NCI-H1694 treated with DMSO at 0.1 percent for 48 hours (cell line): ENCODE measurements around the gene MARF1.
"Not testable (repeated sequence)": the region's sequence is repeated elsewhere in the genome, so short reads cannot be mapped to it uniquely, and the experiment has no call there.

Experiments
- DNase-seq: peaks from one replicate; lab custom pipeline; 2025; lab: John Stamatoyannopoulos, UW

Gene MARF1

GRCh38 chr16:15643048-15643945, at the start of gene MARF1:
Gene MARF1 (minus strand): TSS chr16:15643154. CDS start chr16:15639233, 3,921 bp downstream.
- peak; percentile 70 for DNase-seq

- not testable (repeated sequence) for DNase-seq
Measured at GRCh38 chr16:15692508-15692907, 49.6 kb upstream of the MARF1 start.

GRCh38 chr16:15691046-15691445, 48.1 kb upstream of the MARF1 start:
- no peak for DNase-seq

- no peak for DNase-seq
Measured at GRCh38 chr16:15690296-15690695, 47.3 kb upstream of the MARF1 start.

- no peak for DNase-seq
Measured at GRCh38 chr16:15689290-15689689, 46.3 kb upstream of the MARF1 start.

GRCh38 chr16:15686287-15686686, 43.3 kb upstream of the MARF1 start:
- no peak for DNase-seq

- no peak for DNase-seq
Measured at GRCh38 chr16:15682105-15682570, 39.2 kb upstream of the MARF1 start.

GRCh38 chr16:15677447-15677846, 34.5 kb upstream of the MARF1 start:
- no peak for DNase-seq

- no peak for DNase-seq
Measured at GRCh38 chr16:15676506-15676905, 33.6 kb upstream of the MARF1 start.

- DNase-seq = no peak
Measured at GRCh38 chr16:15674571-15674970, 31.6 kb upstream of the MARF1 start.

GRCh38 chr16:15672514-15673167, 29.7 kb upstream of the MARF1 start:
- peak; percentile 2 for DNase-seq

- DNase-seq = not testable (repeated sequence)
Measured at GRCh38 chr16:15672127-15672513, 29.2 kb upstream of the MARF1 start.

GRCh38 chr16:15671530-15672117, 28.7 kb upstream of the MARF1 start:
- no peak for DNase-seq

- DNase-seq = no peak
Measured at GRCh38 chr16:15667091-15667742, 24.3 kb upstream of the MARF1 start.

- DNase-seq = no peak
Measured at GRCh38 chr16:15665107-15665506, 22.2 kb upstream of the MARF1 start.

- no peak for DNase-seq
Measured at GRCh38 chr16:15660203-15660601, 17.2 kb upstream of the MARF1 start.

GRCh38 chr16:15658556-15658955, 15.6 kb upstream of the MARF1 start:
- DNase-seq = no peak

- DNase-seq = no peak
Measured at GRCh38 chr16:15658149-15658548, 15.2 kb upstream of the MARF1 start.

- DNase-seq = not testable (repeated sequence)
Measured at GRCh38 chr16:15655561-15655960, 12.6 kb upstream of the MARF1 start.

- DNase-seq = no peak
Measured at GRCh38 chr16:15654591-15654990, 11.6 kb upstream of the MARF1 start.

GRCh38 chr16:15653227-15653626, 10.3 kb upstream of the MARF1 start:
- no peak for DNase-seq

- DNase-seq = no peak
Measured at GRCh38 chr16:15652293-15653001, 9.5 kb upstream of the MARF1 start.
